Measurements from ENCODE around the gene MCC.

- TF ChIP-seq, protein P1, sequence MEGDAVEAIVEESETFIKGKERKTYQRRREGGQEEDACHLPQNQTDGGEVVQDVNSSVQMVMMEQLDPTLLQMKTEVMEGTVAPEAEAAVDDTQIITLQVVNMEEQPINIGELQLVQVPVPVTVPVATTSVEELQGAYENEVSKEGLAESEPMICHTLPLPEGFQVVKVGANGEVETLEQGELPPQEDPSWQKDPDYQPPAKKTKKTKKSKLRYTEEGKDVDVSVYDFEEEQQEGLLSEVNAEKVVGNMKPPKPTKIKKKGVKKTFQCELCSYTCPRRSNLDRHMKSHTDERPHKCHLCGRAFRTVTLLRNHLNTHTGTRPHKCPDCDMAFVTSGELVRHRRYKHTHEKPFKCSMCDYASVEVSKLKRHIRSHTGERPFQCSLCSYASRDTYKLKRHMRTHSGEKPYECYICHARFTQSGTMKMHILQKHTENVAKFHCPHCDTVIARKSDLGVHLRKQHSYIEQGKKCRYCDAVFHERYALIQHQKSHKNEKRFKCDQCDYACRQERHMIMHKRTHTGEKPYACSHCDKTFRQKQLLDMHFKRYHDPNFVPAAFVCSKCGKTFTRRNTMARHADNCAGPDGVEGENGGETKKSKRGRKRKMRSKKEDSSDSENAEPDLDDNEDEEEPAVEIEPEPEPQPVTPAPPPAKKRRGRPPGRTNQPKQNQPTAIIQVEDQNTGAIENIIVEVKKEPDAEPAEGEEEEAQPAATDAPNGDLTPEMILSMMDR (IDR thresholded peaks at IDR 0.05; ENCODE audit: low read length): no peak
- TF ChIP-seq EZH2 (optimal IDR thresholded peaks at IDR 0.05; ENCODE audit: low read depth, low read length): no peak
Observed at GRCh38 chr5:113232667-113233066, 255.6 kb downstream of the MCC start.

Measured in MM.1S (cell line).